Medulla oblongata (tissue), 1 donor: ENCODE data around the gene SNTG2.

Source experiments
- DNase-seq: peaks from one replicate; pipeline ENCODE4 v3.0.0-alpha.2; 2015; ENCODE audit errors: extremely low spot score

SNTG2 gene

DNA sequence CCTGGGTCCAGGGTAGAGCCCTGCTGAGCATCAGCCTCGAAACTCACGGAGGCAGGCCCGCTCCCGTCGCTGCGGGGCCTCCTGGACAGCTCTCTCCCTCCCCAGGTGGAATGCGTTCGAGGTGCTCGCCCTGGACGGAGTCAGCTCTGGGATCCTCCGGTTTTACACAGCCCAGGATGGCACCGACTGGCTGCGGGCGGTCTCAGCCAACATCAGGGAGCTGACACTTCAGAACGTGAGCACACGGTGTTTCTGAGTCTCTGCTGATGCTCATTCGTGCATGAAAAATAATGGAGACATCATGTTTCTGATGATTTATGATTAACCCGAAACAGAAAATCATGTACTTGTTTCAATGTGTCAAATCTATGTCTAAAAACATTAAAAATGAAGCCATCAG, 287.1 kb downstream of the SNTG2 start:
- DNase-seq: no peak

DNA sequence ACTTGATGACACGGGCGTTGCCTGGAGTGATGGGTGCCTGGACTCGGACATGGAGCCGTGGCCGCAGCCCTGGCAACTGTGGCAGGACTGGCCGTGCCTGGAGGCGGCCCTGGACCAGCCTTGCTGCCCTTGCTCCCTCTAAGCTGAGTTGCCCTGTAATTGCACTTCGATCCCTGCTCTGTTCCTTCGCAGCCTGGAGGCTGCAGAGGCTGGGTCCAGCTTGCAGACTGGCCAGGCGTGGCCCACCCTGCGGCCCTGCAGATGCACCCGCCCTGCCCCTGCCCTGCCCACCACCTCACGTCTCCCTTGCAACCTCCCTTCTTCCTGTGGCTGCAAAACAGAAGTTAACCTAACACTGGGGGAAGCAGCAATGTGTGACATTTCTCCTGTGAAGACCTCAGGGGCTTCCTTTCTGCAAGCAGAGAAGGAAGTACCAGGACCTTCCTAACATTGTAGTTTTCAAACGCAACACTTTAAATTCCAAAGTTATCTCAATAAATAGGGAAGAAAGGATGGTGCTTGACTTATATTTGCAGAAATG, 288.0 kb downstream of the SNTG2 start:
- DNase-seq: no peak

DNA sequence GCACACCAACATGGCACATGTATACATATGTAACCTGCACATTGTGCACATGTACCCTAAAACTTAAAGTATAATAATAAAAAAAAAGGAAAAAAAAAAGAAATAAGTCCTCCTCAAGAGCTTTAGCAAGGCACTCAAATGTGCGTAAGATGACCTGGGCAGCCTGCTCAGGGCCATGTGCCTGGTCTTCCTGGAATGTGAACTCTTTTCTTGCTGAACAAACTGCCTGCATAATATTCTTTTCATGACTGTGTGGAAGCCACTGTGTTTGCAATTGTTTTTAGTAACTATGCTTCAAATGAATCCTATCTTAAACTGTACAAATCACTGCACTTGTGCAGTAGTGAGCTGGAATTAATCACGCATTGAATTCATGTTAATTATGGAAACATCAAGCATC, 294.5 kb downstream of the SNTG2 start:
- DNase-seq: no peak

DNA sequence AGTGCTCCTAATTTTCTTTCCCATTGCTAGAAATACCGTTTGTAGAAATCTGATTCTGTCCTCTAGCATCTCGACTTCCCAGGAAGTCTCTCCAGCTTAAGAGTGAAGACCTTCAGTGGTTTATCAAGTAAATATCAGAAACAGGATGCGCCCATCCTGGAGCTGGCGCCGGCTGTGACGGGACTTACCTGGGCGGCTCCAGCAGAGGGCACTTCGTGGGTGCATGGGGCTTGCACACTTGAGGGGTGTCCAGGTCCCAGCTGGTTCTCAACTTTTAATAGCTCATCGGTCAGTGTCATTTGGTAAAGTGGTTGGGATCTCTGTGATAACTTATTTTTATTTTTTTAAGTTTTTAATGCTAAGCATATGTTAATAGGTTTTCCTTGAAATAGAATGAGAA, 295.6 kb downstream of the SNTG2 start:
- no peak for DNase-seq

DNA sequence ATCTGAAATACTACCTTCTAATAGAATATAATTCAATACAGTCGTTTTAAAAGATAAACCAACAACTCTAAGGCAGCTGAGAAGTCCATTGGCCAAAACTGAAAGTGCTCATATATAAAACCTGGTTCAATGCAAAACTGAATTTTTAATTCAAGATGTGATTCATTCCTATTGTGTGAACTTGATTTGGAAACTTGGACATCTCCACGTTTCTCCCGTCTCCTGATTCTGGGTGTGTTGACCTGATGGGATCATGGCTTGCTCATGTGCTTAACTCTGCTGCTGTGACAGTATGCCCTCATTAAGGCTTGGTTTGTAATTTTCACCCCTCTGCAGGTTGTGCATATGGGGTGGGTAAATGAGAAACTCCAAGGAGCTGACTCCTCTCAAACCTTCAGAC, 296.3 kb downstream of the SNTG2 start:
- no peak for DNase-seq

DNA sequence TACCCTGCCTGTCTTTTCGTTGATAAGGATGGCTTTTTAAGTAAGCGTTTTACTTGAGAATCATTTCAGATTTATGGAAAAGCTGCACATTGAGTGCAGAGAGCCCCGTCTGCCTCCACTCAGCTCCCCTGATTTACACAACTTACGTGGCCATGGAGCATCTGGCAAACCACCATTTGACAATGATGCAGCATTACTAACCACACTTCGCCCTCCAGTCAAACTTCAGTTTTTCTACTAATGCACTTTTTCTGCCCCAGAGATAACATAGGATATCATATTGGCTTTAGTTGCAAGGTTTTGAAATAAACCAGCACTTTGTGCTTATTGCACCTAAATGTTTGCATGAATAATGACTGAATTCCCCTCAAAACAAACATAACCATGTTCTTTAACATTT, 297.5 kb downstream of the SNTG2 start:
- no peak for DNase-seq

DNA sequence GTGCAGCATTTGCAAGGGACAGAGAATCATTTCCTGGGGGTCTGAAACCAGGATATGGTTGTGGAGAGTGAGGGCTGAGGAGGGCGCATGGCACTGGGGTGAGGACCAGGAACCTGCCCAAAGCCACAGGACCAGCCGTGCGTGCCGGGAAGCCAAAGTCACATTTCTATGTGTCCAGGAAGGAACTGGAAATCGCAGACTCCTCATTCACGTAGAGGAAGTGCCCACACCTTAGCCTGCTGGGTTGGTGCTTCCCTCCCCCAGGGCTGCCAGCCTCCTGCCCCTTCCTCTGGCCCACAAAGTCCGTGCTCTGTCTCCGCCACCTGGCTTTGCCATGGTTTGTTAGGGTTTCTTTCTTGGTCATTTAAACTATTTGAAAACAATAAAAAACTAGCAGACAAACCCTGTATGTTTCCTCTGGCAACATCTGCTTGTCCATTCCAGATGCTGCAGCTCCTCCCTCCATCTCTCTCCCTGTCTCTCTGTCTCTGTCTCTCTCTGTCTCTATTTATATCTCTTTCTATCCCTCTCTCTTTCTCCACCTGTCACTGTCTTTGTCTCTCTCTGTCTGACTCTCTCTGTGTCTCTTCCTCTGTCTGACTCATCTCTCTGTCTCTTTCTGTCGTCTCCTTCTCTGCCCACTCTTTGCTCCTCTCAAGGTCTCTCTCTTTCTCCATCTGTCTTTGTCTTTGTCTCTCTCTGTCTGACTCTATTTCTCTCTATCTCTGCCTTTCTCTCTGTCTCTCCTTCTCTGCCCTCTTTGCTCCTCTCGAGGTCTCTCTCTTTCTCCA, 299.4 kb downstream of the SNTG2 start:
- no peak for DNase-seq

DNA sequence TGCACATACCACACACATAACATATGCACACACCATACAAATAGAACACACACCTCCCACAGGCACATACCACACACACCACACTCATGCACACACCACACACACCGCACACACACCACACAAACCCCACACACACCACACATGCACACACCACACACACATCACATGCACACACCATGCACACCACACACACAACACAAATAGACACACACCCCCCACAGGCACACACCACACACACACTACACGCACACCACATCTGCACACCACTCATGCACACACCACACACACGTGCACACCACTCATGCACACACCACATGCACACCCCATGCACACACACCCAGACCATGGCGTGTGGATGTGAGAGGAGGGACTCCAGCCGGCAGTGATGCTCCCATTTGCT, 300.9 kb downstream of the SNTG2 start:
- DNase-seq: no peak

DNA sequence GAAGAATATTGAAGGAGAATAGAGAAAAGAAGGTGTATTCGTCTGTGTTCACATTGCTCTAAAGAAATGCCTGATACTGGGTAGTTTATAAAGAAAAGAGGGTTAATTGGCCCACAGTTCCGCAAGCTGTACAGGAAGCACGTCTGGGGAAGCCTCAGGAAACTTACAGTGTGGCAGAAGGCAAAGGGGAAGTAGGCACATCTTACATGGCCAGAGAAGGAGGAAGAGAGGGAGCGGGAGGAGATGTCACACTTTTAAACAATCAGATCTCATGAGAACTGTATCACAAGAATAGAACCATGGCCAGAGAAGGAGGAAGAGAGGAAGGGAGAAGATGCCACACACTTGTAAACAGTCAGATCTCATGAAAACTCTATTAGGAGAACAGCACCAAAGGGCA, 303.0 kb downstream of the SNTG2 start:
- DNase-seq: no peak

DNA sequence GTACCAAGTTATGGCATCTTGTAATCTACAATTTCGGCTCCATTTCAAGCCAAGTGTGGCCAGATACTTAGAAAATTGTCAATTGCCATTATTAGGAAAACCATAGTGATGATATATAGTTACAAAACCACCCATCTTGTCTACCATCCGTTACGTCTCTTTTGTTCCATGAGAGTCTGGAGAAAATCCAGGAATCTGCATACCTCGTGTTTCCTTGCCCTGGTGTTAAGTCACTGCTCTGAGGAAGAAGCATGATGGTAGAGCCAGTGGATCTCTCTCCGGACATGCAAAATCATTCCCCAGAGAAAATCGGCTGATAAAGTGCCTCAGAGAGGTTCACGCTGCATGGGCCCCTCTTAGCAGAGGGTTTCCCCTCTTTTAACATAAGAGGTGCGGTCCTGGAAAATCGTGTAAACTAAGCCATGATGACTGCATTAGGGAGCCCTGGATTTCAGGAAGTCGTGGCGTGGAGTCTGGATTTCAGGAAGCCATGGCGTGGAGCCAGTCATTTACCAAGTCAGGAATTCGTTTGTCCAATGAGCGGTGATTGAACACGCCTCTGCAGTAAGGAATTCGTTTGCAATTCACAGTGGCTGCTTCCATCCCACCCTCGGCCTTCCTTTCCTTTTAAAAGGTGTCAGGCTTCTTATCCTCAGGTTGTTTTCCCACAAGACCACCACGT, 304.2 kb downstream of the SNTG2 start:
- no peak for DNase-seq

DNA sequence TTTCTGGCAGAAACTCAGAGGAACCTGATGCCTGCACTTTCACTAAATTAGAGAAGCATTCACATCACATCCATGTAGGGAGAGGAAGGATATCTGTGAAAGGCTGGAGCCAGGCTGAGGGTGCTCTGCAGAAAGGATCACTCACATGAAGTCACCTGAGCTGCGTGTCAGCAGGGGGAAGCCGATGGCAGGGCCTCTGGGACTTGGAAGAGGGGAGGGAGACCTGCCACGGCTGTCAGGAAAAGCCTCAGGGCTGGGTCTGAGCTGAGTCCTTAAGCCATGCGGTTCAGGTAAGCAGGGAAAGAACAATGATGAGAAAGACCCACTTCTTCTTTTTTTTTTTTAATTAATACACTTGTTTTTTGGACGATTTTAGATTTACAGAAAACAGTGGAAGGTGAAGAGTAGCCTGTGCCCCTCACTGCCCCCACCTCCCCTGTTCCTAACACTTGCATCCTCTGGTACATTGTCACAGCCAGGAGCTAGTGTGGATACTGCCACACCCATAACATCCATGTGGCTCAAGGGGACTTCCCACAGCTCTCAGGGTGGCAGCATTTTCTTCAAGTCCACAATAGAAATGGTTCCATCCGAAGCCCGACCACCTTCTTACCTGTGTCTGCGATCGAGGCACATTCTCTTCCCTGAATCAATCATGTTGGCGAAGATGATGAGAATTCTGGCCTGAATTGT, 306.1 kb downstream of the SNTG2 start:
- no peak for DNase-seq

DNA sequence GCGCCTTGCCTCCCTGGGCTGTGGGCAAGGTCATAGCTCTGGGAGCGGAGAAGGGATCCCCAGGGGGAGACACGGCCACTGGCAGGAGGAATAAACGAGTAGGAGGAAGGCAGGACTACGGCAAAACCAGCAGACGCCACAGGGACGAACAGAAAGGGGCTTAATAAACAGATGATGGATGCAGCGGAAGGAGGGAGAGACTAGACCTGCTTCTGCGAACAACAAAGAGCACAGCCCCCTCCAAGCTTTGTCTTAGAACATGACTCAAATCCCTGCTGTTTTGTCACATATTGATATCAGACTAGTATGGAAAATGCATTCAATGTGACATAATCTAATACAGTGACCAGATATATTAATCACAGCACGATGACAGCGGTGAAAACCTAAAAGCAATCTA, 306.7 kb downstream of the SNTG2 start:
- no peak for DNase-seq

DNA sequence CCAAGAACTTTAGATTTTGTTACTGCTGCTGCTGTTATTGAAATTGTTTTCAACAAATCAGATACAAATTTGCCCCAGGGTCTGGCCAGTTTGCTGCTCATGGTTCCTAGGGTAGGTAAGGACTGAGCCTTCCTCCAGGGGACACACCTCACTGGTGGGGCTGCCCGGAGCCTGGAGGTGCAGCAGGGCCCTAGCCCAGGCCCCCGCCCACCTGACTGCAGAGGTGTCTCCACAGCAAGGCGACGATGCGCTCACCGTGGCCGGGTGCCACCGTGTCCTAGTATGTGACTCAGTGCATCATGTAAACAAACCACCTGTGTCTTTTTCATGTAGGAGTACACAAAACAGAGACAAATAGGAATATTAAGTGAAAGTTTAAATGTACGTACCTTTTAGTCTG, 309.1 kb downstream of the SNTG2 start:
- no peak for DNase-seq

DNA sequence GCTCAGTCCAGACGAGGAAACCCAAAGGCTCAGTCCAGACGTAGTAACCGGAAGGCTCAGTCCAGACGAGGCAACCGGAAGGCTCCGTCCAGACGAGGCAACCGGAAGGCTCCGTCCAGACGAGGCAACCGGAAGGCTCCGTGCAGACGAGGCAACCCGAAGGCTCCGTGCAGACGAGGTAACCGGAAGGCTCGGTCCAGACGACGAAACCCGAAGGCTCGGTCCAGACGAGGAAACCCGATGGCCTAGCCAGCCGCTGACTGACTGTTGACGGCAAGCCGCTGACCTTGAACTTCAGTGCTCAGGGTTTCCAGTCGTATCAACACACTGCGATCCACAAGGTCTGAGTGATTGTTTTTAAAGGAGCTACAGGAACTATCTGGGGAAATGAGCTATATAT, 312.0 kb downstream of the SNTG2 start:
- DNase-seq: no peak

DNA sequence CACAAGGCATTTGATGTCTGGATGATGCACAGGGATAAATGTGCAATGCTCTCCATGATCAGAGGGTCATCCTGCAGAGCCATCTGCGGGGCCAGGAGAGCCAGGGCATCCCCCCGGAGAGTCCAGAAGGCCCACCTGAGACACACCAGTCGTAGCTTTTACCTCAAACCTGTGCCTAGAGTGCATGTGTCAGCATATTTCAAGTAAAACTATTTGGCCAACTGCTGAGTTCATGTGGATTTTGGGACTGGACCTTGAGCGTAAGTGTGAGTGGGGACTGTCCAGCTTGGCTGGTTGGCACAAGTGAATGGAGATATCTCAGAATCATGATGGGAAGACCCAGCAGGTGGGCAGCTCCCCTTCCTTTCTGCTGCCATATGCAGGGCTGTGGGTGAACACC, 314.8 kb downstream of the SNTG2 start:
- DNase-seq: no peak

DNA sequence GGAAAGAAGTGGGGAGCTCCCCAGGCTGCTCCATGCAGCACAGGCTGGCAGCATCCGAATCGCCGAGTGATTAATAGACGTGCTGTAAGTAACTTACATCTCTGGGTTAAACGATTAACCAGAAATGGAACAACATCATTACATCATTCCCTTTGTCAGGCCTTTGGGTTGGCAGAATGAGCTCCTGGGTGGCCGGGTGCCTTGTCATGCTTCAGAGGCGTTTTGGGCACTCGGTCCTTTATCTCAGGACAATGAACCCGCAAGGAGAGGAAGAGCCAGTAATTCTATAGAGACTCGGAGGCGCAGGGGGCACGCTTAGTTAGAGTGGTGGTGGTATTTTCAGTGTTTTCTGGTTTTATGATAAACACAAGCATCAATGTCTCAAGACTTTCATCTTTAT, 315.7 kb downstream of the SNTG2 start:
- no peak for DNase-seq

DNA sequence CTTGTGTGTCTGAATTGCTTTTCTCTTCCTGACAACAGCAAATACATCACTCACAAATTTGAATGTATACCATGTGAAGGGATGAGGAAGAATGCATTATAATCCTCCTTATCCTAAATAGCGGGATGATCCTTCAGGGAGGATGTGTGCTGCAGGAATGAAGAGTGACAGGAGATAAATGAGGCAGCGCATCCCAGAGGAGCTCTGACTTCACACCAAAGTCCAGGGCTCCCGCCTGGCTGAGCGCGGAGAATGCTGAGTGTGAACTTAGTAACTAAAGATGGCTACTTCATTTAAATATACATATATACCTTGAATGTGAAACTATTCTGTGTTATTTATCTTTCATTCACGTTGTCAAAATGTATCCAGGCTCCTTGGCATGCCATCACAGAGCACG, 317.4 kb downstream of the SNTG2 start:
- DNase-seq: no peak

DNA sequence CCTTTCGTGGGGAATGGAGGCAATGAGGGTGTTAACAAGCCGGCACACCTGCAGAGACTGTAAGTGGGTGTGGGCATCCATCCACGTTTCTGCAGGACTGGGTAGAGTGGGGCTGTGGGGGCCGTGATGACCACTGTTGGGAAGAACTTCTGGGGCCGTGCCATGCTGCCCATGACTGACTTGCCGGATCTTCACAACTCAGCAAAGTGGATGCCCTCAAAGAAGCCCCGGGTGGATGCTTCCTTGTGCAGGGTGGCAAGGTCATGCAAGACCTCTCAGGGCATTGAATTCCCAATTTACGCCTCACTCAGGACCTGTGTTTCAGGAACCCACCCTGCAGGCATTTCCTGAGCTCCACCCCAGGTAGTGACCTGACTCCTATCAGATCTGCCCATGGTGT, 319.2 kb downstream of the SNTG2 start:
- no peak for DNase-seq

DNA sequence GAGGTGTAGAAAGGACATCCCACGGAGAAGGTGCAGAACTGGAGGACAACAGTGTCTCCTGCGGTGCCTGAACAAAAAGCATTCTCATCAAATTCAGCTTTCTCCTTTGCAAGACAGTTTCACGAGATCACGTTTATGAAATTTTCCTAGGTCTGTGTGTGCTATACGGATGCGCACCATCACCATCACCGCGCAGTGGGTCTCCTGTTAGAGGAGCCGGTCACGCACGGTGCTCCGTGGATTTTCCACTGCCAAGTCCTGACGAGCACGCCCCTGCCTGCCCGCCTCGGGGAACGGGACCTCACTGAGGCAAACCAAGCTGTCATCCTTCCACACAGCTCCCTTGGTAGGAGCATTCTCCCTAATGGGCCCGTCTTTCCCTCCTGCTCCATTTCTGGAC, 322.2 kb downstream of the SNTG2 start:
- no peak for DNase-seq

DNA sequence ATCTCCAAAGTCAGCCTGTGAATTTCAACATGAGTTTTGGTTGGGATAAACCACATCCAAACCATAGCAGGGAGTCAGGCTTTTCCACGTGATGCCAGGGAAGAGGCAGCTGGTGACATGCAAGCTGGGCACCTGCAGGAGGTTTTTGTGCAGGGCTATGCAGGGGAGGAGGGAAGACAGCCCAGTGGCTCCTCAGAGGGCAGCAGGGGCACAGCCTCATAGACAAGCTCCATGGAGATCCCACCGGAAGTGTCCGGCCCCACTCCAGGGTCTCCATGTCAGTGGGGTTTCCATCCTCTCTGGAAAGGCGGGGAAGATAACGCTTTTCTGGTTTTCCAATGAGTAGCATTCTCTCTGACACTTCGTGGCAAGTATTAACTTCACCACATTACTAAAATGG, 327.0 kb downstream of the SNTG2 start:
- DNase-seq: no peak

DNA sequence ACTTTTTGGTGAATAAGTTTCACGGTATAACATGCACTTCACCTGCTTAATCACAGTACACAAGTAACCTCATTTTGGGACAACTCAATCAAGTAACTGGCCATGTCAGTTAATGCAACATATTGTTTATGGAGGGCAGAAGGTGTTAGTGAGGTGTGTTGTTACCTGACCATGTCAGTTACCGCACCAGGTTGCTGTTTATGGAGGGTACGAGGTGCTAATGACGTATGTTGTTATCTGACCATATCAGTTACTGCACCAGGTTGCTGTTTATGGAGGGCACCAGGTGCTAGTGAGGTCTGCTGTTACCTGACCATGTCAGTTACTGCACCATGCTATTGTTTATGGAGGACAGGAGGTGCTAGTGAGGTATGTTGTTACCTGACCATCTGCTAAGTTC, 327.5 kb downstream of the SNTG2 start:
- DNase-seq: no peak

DNA sequence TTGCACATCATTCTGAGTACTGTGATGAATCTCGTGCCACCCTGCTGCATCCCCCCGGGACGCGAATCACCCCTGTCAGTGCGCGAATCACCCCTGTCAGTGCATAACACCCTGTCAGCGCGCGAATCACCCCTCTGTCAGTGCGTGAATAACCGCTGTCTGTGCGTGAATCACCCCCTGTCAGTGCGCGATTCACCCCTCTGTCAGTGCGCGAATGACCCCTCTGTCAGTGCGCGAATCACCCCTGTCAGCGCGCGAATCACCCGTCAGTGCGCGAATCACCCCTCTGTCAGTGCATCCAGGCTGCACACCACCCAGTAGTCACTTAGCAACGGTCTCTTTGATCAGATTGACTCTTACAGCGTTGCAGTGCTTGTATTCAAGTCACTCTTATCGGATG, 328.2 kb downstream of the SNTG2 start:
- DNase-seq: no peak

DNA sequence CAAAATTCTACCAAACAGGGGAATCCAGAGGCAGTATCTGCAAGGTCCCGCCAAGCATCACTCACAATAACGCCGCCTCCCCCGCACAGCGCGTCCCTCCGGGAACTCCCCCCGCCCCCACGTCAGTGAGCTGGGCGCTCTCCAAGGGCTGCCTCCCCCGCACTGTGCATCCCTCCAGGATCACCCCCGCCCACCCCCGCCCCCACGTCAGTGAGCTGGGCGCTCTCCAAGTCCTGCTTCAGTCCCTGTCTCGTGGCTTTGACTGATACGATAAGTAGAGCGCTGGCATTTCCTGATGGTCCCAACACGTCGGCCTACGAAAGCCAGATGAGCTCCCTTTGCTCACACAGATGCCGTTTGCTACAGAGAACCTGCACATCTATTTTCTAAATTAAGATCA, 331.9 kb downstream of the SNTG2 start:
- no peak for DNase-seq
